ENCODE data around the gene GRB10.

Gene GRB10

GRCh38 chr7:50735333-50735732, 47.4 kb downstream of the GRB10 start:
- H3K36me3 ChIP-seq (ENCODE audit: insufficient read depth, low read length) = no peaks in the 10 kb centered on the region; the same call in 1 of the 2 replicates
- peaks cover 2% of the 10 kb centered on the region; the same call in 1 of the 2 replicates for H3K9me3 ChIP-seq (ENCODE audit: control insufficient read depth, insufficient read depth, low read length)
- H3K9ac ChIP-seq (ENCODE audit: low read depth, low read length) = no peak overlapping the region
- H3K4me1 ChIP-seq (ENCODE audit: insufficient read depth, low read length) = peaks cover 6% of the 10 kb centered on the region

- no peaks in the 10 kb centered on the region; the same call in 1 of the 2 replicates for H3K36me3 ChIP-seq (ENCODE audit: insufficient read depth, low read length)
- no peaks in the 10 kb centered on the region for H3K4me1 ChIP-seq (ENCODE audit: insufficient read depth, low read length)
- peaks cover 2% of the 10 kb centered on the region; the same call in 1 of the 2 replicates for H3K9me3 ChIP-seq (ENCODE audit: control insufficient read depth, insufficient read depth, low read length)
- H3K9ac ChIP-seq (ENCODE audit: low read depth, low read length) = no peak overlapping the region
Observed at GRCh38 chr7:50734246-50734645, 48.5 kb downstream of the GRB10 start.

GRCh38 chr7:50733552-50733951, 49.1 kb downstream of the GRB10 start:
- Histone ChIP-seq H3K4me1 (ENCODE audit: insufficient read depth, low read length) (no peaks in the 10 kb centered on the region), H3K9ac (ENCODE audit: low read depth, low read length) (no peak overlapping the region), H3K9me3 (ENCODE audit: control insufficient read depth, insufficient read depth, low read length) (peaks cover 2% of the 10 kb centered on the region; the same call in 1 of the 2 replicates), H3K36me3 (ENCODE audit: insufficient read depth, low read length) (no peaks in the 10 kb centered on the region; the same call in 1 of the 2 replicates)

DNA sequence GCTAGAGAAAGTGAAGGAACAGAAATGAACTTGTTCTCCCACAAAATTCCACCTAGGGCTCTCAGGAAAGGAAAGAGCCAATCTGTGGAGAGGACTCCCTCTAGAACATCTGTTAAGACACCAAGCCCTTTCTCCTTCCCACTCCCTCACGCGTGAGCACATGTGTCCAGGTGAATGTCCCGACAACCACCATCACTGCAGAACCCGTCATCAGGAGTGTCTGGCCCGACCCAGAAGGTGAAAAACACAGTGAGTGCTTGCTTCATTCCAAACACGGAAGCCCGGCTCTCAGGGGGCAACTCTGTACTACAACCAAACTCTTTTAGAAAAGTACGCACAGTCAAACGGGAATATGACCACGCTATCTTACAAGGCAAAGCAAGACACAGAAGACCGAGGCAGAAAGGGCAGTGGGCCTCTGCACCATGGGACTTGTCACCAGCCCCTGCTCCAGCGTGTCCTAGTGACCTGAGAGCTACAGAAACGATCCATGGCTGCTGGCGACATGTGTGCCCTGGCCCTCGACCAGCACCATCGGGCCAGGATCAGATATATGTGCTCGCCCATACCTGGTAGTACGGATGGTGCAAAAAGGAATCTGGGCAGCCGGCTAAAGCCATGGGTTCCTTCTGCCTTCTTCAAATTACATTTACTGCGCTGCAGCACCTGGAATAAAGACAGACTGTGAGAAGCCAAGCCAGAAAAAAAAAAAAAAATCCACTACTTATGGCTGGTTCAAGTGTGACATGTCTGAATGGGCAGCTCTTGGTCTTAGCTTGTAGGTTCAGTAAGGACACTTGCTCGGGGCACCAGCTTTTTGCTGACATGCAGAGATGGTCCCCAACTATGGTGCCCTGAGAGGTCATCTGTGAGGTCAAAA, 50.8 kb downstream of the GRB10 start:
- no peaks in the 10 kb centered on the region for H3K4me1 ChIP-seq (ENCODE audit: insufficient read depth, low read length)
- H3K36me3 ChIP-seq (ENCODE audit: insufficient read depth, low read length) = no peaks in the 10 kb centered on the region; the same call in 1 of the 2 replicates
- no peak overlapping the region for H3K9ac ChIP-seq (ENCODE audit: low read depth, low read length)
- H3K9me3 ChIP-seq (ENCODE audit: control insufficient read depth, insufficient read depth, low read length) = no peaks in the 10 kb centered on the region

DNA sequence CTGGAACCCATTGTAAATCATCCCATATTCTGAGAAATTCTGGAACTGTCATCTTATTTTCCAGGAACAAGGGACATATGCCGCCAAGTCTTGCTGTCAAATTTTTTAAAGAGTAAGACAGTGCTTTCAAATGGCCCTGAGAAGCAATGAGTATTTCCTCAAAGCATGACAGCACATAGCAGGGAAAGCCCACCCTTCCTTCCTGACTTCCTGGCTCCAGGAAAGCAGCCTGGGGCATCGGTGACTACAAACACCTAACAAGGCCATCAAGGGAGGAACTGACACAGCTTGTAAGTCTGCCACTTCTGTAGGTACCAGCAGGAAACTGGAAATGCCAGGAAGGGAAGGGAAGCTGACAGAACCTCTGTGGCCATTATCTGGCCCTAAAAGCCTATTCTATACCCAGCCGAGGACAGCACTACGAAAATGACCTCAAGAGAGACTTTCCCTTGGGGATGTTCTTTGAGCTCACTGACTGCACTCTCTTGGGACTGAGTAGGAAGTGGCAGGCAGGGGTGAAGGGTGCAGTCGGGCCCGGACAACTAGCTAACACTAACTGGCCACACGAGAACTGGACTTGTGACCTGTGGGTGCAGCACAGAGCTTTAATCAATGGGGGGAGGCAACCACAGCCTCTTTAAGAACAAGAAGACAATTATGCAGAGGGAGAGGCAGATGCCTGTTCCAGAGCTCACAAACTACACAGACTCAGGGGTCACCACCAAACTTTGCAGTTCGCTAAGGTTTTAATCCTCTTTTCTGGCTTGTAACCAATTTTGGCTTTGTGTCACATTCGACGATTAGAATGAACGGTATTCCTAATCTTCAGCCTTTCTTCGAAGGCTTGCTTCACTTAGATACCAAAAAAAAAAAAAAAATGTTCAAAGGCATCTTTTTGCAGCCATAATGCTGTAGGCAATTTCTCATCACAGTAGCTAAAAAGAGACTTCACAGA, 52.0 kb downstream of the GRB10 start:
- Histone ChIP-seq H3K9me3 (ENCODE audit: control insufficient read depth, insufficient read depth, low read length) (no peaks in the 10 kb centered on the region), H3K9ac (ENCODE audit: low read depth, low read length) (no peak overlapping the region), H3K36me3 (ENCODE audit: insufficient read depth, low read length) (no peaks in the 10 kb centered on the region; the same call in 1 of the 2 replicates), H3K4me1 (ENCODE audit: insufficient read depth, low read length) (no peaks in the 10 kb centered on the region)

DNA sequence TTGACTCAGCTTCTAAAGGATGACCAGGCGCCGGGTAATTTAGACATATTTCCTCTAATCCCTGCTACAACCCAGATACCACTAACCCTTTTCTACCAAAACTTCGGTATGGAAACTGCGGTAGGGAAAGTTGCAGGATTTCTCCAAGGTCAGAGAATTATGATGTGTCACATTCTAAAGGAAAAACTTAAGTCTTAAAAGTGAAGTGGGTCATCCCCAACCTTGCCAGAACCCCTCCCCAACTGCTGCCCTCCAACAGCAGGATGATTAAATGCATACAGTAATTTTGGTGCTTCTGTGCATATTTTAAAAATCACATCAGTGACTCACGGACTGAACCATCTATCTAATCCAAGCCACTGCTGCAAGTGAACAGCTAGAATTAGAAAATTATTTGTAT, 52.7 kb downstream of the GRB10 start:
- Histone ChIP-seq H3K9ac (ENCODE audit: low read depth, low read length) (no peak overlapping the region), H3K9me3 (ENCODE audit: control insufficient read depth, insufficient read depth, low read length) (no peaks in the 10 kb centered on the region), H3K4me1 (ENCODE audit: insufficient read depth, low read length) (no peaks in the 10 kb centered on the region), H3K36me3 (ENCODE audit: insufficient read depth, low read length) (no peaks in the 10 kb centered on the region; the same call in 1 of the 2 replicates)

DNA sequence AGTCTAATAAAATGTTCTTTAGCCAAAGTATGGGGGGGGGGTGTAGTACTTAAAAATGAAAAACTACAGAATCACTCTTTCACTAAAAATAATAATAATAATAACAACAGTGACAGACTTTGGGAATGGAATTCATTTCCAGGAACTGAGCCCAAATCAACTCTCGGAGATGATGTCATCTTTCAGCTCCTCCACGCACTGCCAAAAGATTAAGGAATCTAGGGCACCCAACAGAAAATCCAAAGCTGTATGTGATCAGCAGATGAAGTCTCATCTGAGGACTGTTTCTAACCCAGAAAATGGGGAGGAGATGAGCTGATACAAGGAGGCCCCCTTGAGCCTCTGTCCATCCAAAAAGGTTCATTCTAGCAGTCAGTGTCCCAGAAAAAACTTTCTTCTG, 54.5 kb downstream of the GRB10 start:
- Histone ChIP-seq H3K4me1 (ENCODE audit: insufficient read depth, low read length) (no peaks in the 10 kb centered on the region), H3K9me3 (ENCODE audit: control insufficient read depth, insufficient read depth, low read length) (no peaks in the 10 kb centered on the region), H3K9ac (ENCODE audit: low read depth, low read length) (no peak overlapping the region), H3K36me3 (ENCODE audit: insufficient read depth, low read length) (no peaks in the 10 kb centered on the region; the same call in 1 of the 2 replicates)

GRCh38 chr7:50727711-50728110, 55.0 kb downstream of the GRB10 start:
- Histone ChIP-seq H3K9me3 (ENCODE audit: control insufficient read depth, insufficient read depth, low read length) (no peaks in the 10 kb centered on the region), H3K9ac (ENCODE audit: low read depth, low read length) (no peak overlapping the region), H3K36me3 (ENCODE audit: insufficient read depth, low read length) (no peaks in the 10 kb centered on the region; the same call in 1 of the 2 replicates), H3K4me1 (ENCODE audit: insufficient read depth, low read length) (no peaks in the 10 kb centered on the region)

DNA sequence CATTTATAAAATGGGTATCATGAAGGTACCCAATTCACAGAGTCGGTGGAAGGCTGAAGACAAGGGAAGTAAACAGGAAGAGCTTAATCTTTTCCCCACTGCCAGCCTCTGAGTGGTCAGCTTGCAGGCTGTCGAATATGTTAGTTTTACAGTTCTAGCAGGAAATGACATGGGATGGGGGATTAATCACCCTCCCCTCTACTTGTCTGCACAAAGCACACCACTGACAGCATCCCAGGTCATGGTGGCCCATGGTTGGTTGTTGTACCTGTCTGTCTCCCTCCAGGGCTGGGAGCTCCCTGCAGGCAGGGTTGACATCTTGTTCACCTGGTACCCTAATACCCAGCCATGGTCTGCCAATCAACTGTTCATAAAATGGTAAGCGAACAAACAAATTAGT, 55.6 kb downstream of the GRB10 start:
- Histone ChIP-seq H3K36me3 (ENCODE audit: insufficient read depth, low read length) (no peaks in the 10 kb centered on the region; the same call in 1 of the 2 replicates), H3K9me3 (ENCODE audit: control insufficient read depth, insufficient read depth, low read length) (no peaks in the 10 kb centered on the region), H3K9ac (ENCODE audit: low read depth, low read length) (no peak overlapping the region), H3K4me1 (ENCODE audit: insufficient read depth, low read length) (no peaks in the 10 kb centered on the region)

- Histone ChIP-seq H3K36me3 (ENCODE audit: insufficient read depth, low read length) (no peaks in the 10 kb centered on the region; the same call in 1 of the 2 replicates), H3K9me3 (ENCODE audit: control insufficient read depth, insufficient read depth, low read length) (no peaks in the 10 kb centered on the region), H3K9ac (ENCODE audit: low read depth, low read length) (no peak overlapping the region), H3K4me1 (ENCODE audit: insufficient read depth, low read length) (no peaks in the 10 kb centered on the region; the same call in 1 of the 2 replicates)
Observed at GRCh38 chr7:50725774-50726173, 56.9 kb downstream of the GRB10 start.

GRCh38 chr7:50724526-50725520, 57.9 kb downstream of the GRB10 start:
- H3K4me1 ChIP-seq (ENCODE audit: insufficient read depth, low read length) = no peaks in the 10 kb centered on the region; the same call in 1 of the 2 replicates

GRCh38 chr7:50723888-50724287, 58.8 kb downstream of the GRB10 start:
- no peak overlapping the region for H3K9ac ChIP-seq (ENCODE audit: low read depth, low read length)
- H3K9me3 ChIP-seq (ENCODE audit: control insufficient read depth, insufficient read depth, low read length) = no peaks in the 10 kb centered on the region
- H3K36me3 ChIP-seq (ENCODE audit: insufficient read depth, low read length) = no peaks in the 10 kb centered on the region
- no peaks in the 10 kb centered on the region; the same call in 1 of the 2 replicates for H3K4me1 ChIP-seq (ENCODE audit: insufficient read depth, low read length)

More at GRCh38 chr7:50724526-50725520, 57.9 kb downstream of the GRB10 start:
- H3K9me3 ChIP-seq (ENCODE audit: control insufficient read depth, insufficient read depth, low read length) = no peaks in the 10 kb centered on the region
- no peaks in the 10 kb centered on the region; the same call in 1 of the 2 replicates for H3K36me3 ChIP-seq (ENCODE audit: insufficient read depth, low read length)
- no peak overlapping the region for H3K9ac ChIP-seq (ENCODE audit: low read depth, low read length)

- Histone ChIP-seq H3K9me3 (ENCODE audit: control insufficient read depth, insufficient read depth, low read length) (no peaks in the 10 kb centered on the region), H3K4me1 (ENCODE audit: insufficient read depth, low read length) (no peaks in the 10 kb centered on the region; the same call in 1 of the 2 replicates), H3K9ac (ENCODE audit: low read depth, low read length) (no peak overlapping the region), H3K36me3 (ENCODE audit: insufficient read depth, low read length) (no peaks in the 10 kb centered on the region)
Observed at GRCh38 chr7:50723173-50723572, 59.5 kb downstream of the GRB10 start.

All from ES-I3 (cell line).